Naive thymus-derived CD4-positive, alpha-beta T cell (primary cell): ENCODE data around the gene GABRR1. TPM values are rescaled to one million over a fixed set of nuclear protein-coding genes. Genes with fewer than 3 reads are reported as not detected.

Source experiments
- ATAC-seq: fragments of 150-1000 bp; cut with Tn5 transposase; 2 replicates; pipeline ENCODE4 v1.10.0; 2021; ENCODE audit warnings: mild to moderate bottlenecking, moderate library complexity
- CTCF ChIA-PET: fragments of 350-600 bp; sonication (Branson Sonifier 250); formaldehyde crosslinking; loops from one replicate; lab custom pipeline; 2021; ENCODE audit warnings: antibody characterized with exemption; lab: Charles Lee
- POLR2A ChIA-PET: fragments of 350-600 bp; sonication (Branson Sonifier 250); formaldehyde crosslinking; loops from one replicate; lab custom pipeline; 2021; ENCODE audit warnings: antibody characterized with exemption, inconsistent platforms; lab: Charles Lee
- DNase-seq, 9 donors: peaks; one replicate each; pipeline versions ENCODE4 v3.0.0 to v3.0.0-alpha.2; 2020 to 2022; ENCODE audit warnings: mixed read lengths in 1 of 9
- H3K27ac ChIP-seq: one replicate; pipeline ENCODE4 v1.7.0; 2013; ENCODE audit warnings: mild to moderate bottlenecking, low read depth, low read length, moderate library complexity
- H3K27me3 ChIP-seq, 2 donors: one replicate each; pipeline ENCODE4 v1.7.0; 2013; ENCODE audit warnings: low read length in 2 of 2, mild to moderate bottlenecking in 2 of 2, moderate library complexity in 2 of 2; ENCODE audit not compliant: control insufficient read depth in 2 of 2, insufficient read depth in 2 of 2
- H3K36me3 ChIP-seq, 3 experiments: 1 replicate in 2 of 3; 2 replicates in 1 of 3; pipeline ENCODE4 v1.7.0; 2013; ENCODE audit warnings: low read length in 3 of 3, mild to moderate bottlenecking in 3 of 3, moderate library complexity in 1 of 3; ENCODE audit not compliant: insufficient read depth in 3 of 3, control insufficient read depth in 2 of 3
- H3K4me1 ChIP-seq, 2 donors: one replicate each; pipeline ENCODE4 v1.7.0; 2013; ENCODE audit warnings: low read length in 2 of 2, mild to moderate bottlenecking in 2 of 2, moderate library complexity in 1 of 2; ENCODE audit not compliant: control insufficient read depth in 2 of 2, insufficient read depth in 2 of 2
- H3K4me3 ChIP-seq: 2 replicates; pipeline ENCODE4 v1.7.0; 2013; ENCODE audit warnings: mild to moderate bottlenecking, low read length
- H3K9me3 ChIP-seq, 3 experiments: 1 replicate in 2 of 3; 2 replicates in 1 of 3; pipeline ENCODE4 v1.7.0; 2013; ENCODE audit warnings: low read length in 3 of 3; ENCODE audit not compliant: control insufficient read depth in 2 of 3
- H3K27ac Mint-ChIP-seq, 9 donors: one replicate each; pipeline ENCODE4 v1.8.0; 2020 to 2022; ENCODE audit warnings: mixed read lengths in 9 of 9, mild to moderate bottlenecking in 8 of 9, moderate library complexity in 5 of 9, inconsistent platforms in 2 of 9
- H3K27me3 Mint-ChIP-seq, 5 donors: one replicate each; pipeline ENCODE4 v1.8.0; 2021 to 2022; ENCODE audit warnings: mixed read lengths in 5 of 5, mild to moderate bottlenecking in 1 of 5
- H3K36me3 Mint-ChIP-seq, 5 donors: one replicate each; pipeline ENCODE4 v1.8.0; 2020 to 2022; ENCODE audit warnings: mixed read lengths in 5 of 5, mild to moderate bottlenecking in 3 of 5, inconsistent platforms in 1 of 5
- H3K4me1 Mint-ChIP-seq, 7 donors: one replicate each; pipeline ENCODE4 v1.8.0; 2020 to 2022; ENCODE audit warnings: mixed read lengths in 7 of 7, mild to moderate bottlenecking in 3 of 7, inconsistent platforms in 1 of 7
- H3K4me3 Mint-ChIP-seq, 10 donors: one replicate each; pipeline ENCODE4 v1.8.0; 2020 to 2022; ENCODE audit warnings: mild to moderate bottlenecking in 10 of 10, mixed read lengths in 10 of 10, moderate library complexity in 6 of 10, inconsistent platforms in 2 of 10
- H3K9me3 Mint-ChIP-seq, 11 donors: one replicate each; pipeline ENCODE4 v1.8.0; 2020 to 2022; ENCODE audit warnings: mixed read lengths in 11 of 11, mild to moderate bottlenecking in 4 of 11, inconsistent platforms in 1 of 11, moderate library complexity in 1 of 11
- intact Hi-C, 2 donors: fragments of 100-400 bp; cut with micrococcal nuclease; formaldehyde crosslinking; loops; one replicate each; pipeline ENCODE4 v1.15.1; 2023
- polyA plus RNA-seq, 2 donors: library from polyadenylated mRNA; unstranded; fragments of 300-500 nt; fragmentation: Illumina TruSeq; gene quantifications; one replicate each; pipeline ENCODE4 v1.2.3, GENCODE V29; 2021
- total RNA-seq, 6 experiments: library from RNA in 5 of 6; stranded (reverse) in 5 of 6; gene quantifications; 1 replicate in 5 of 6; 2 replicates in 1 of 6; pipeline ENCODE4 v1.2.3 and lab custom pipeline; 2021 to 2026

The GABRR1 gene
- total and polyA plus RNA-seq, 7 experiments from 2014 or later: not detected

DNA sequence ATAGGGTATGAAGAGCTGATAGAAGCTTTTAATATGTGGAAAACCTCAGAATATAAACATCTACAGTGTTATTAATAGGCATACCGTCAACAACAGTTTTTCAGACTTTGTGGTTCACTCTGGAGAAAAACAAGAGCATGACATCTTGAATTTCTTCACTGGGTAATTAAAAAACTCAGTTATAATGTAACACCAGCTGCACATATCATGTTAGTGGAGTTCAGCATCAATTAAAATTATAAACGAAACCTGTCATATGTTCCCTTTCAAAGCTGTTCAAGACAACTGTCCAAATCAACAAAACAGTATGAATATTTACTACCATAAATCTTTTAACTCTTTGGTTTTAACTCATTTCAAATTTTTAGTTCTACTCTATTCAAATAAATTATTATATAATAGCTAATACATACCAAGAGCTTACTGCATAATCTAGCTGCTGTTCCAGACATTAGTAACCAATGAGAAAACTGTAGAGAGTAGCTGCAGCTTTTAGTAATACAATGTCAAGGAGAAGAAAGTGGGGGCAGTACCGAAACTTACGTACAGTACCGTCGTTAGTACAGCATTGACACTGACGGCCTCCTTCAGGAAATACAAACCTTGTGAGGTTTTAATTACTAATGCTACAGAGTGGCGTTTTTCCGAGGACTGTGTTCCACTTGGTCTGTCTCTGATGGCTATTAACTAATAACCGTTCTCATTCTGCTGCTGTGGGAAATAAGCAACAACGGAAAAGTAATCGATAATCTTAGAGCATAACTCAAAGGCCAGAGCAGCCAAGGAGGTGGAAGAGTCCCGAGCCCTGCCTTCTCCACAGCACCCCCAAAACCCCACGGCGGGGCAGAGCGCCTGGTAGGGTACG, 71.8 kb downstream of the GABRR1 start:
- H3K4me3 Mint-ChIP-seq: peak overlapping the region; percentile 86 to 99 (median 94)
- no peaks in the 10 kb centered on the region for H3K9me3 Mint-ChIP-seq
- Histone ChIP-seq H3K27me3 (no peaks in the 10 kb centered on the region), H3K4me1 (peaks cover 5 to 10% of the 10 kb centered on the region in 2 donors), H3K27ac (peak overlapping the region; percentile 73), H3K4me3 (peak overlapping the region; percentile 58), H3K36me3 (peaks cover 0 to 6% (median 0%) of the 10 kb centered on the region in 3 experiments), H3K9me3 (no peaks in the 10 kb centered on the region)
- peaks cover 0 to 14% (median 0%) of the 10 kb centered on the region in 5 donors for H3K27me3 Mint-ChIP-seq
- H3K4me1 Mint-ChIP-seq: peaks cover 16 to 39% (median 23%) of the 10 kb centered on the region in 7 donors
- ChIA-PET POLR2A (interaction anchor here (0.5 to 7.0 kb wide), 10 partner anchors 11 to 937 kb away, joined by 3 to 115 read pairs (median 4); partner anchors contain the start of gene PNRC1), CTCF (interaction anchor here (0.5 to 2.3 kb wide), 4 partner anchors 22 to 654 kb away, joined by 3 to 12 read pairs (median 6); no protein-coding TSS in a partner anchor)
- DNase-seq (peak in 6 of 9 donors; percentile 16 to 60 (median 50)), ATAC-seq (peak; percentile 83)
- peak overlapping the region; percentile 84 to 98 (median 95) for H3K27ac Mint-ChIP-seq
- intact Hi-C loops: loop anchor here (1.0 to 10.0 kb wide), 3 partner anchors 163 to 669 kb away; partner anchors contain the start of genes MDN1 (in 1 of the 2) and RNGTT (in 1 of the 2)
- H3K36me3 Mint-ChIP-seq: peaks cover 3 to 11% (median 6%) of the 10 kb centered on the region in 5 donors

- H3K27me3 ChIP-seq: no peaks in the 10 kb centered on the region
- ChIA-PET POLR2A (interaction anchor here (1.5 to 7.0 kb wide), 4 partner anchors 18 to 65 kb away, joined by 3 to 115 read pairs (median 6); partner anchors contain the start of gene PNRC1), CTCF (interaction anchor here (1.4 kb wide), 1 partner anchor 161 kb away, joined by 8 read pairs; no protein-coding TSS in a partner anchor)
- no peaks in the 10 kb centered on the region for H3K9me3 ChIP-seq
- H3K27ac ChIP-seq: no peak overlapping the region
- H3K4me3 ChIP-seq: no peak overlapping the region
- H3K36me3 ChIP-seq: peaks cover 0 to 6% (median 0%) of the 10 kb centered on the region in 3 experiments
- peaks cover 18 to 34% (median 23%) of the 10 kb centered on the region in 7 donors for H3K4me1 Mint-ChIP-seq
- H3K4me3 Mint-ChIP-seq: peak overlapping the region in 5 of 10 donors; percentile 17 to 86 (median 53)
- H3K27me3 Mint-ChIP-seq: peaks cover 0 to 14% (median 0%) of the 10 kb centered on the region in 5 donors
- peaks cover 5 to 10% of the 10 kb centered on the region in 2 donors for H3K4me1 ChIP-seq
- peaks cover 2 to 5% (median 4%) of the 10 kb centered on the region in 5 donors for H3K36me3 Mint-ChIP-seq
- H3K27ac Mint-ChIP-seq: peak overlapping the region in 3 of 9 donors; percentile 23 to 41 (median 35)
- no peaks in the 10 kb centered on the region for H3K9me3 Mint-ChIP-seq
- no peak for ATAC-seq
- no peak for DNase-seq
- intact Hi-C loops: loop anchor here in 1 of 2 donors (2.0 to 10.0 kb wide), 2 partner anchors 162 to 670 kb away; partner anchors contain the start of gene MDN1
These were observed 72.7 kb downstream of the GABRR1 start for GRCh38 chr6:89144354-89144906.

- DNase-seq: no peak
- ChIA-PET CTCF (no interaction called here), POLR2A (interaction anchor here (1.2 to 1.6 kb wide), 2 partner anchors 56 to 61 kb away, joined by 5 read pairs; no protein-coding TSS in a partner anchor)
- Mint-ChIP-seq H3K4me1 (peaks cover 0 to 11% (median 0%) of the 10 kb centered on the region in 7 donors), H3K4me3 (no peak overlapping the region), H3K27ac (no peak overlapping the region), H3K27me3 (peaks cover 0 to 14% (median 0%) of the 10 kb centered on the region in 5 donors), H3K9me3 (no peaks in the 10 kb centered on the region), H3K36me3 (no peaks in the 10 kb centered on the region)
- H3K27ac ChIP-seq: no peak overlapping the region
- intact Hi-C loops: loop anchor here in 1 of 2 donors (10.0 kb wide), 1 partner anchor 674 kb away; the partner anchor contains the start of gene MDN1
- no peaks in the 10 kb centered on the region for H3K4me1 ChIP-seq
- no peak for ATAC-seq
- no peaks in the 10 kb centered on the region for H3K9me3 ChIP-seq
- H3K36me3 ChIP-seq: no peaks in the 10 kb centered on the region
- H3K4me3 ChIP-seq: no peak overlapping the region
- H3K27me3 ChIP-seq: no peaks in the 10 kb centered on the region
These were observed 76.6 kb downstream of the GABRR1 start for GRCh38 chr6:89140347-89141156.

DNA sequence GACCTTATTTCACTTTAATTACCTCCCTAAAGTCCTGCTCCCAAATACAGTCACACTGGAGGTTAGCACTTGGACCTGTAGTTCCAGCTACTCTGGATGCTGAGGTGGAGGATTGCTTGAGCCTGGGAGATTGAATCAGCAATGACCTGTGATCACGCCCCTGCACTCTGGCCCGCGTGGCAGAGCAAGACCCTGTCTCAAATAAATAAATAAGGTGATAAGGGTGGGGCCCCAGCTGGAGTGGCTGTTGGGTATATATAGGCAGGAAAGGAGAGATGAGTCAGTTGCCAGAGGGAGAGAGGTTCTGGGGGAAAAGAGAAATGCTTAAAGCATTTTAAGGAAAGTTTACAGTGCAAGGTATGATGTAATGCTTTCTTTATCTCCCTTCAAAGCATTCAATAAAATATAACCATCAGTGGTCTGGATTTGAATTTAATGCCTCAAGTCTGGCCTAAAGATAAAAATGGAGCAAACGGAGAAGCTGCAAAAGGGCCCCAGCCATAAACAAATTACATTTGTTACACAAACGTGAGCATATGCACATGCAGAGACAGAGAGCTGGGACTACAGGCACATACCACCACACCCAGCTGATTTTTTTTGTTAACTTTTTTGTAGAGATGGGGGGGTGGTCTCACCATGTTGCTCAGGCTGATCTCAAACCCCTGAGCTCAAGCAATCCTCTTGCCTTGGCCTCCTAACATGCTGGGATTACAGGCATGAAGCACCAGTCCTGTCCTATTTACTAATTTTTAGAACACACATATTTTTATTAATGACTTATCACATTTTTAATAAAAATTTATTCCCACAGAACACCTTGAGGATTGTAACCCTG, 77.4 kb downstream of the GABRR1 start:
- Mint-ChIP-seq H3K4me3 (no peak overlapping the region), H3K36me3 (no peaks in the 10 kb centered on the region), H3K27me3 (peaks cover 0 to 12% (median 0%) of the 10 kb centered on the region in 5 donors), H3K4me1 (peaks cover 0 to 6% (median 0%) of the 10 kb centered on the region in 7 donors), H3K9me3 (no peaks in the 10 kb centered on the region), H3K27ac (peak overlapping the region in 1 of 9 donors; percentile 21)
- Histone ChIP-seq H3K9me3 (no peaks in the 10 kb centered on the region), H3K27ac (no peak overlapping the region), H3K36me3 (no peaks in the 10 kb centered on the region), H3K27me3 (no peaks in the 10 kb centered on the region), H3K4me1 (no peaks in the 10 kb centered on the region), H3K4me3 (no peak overlapping the region)
- ATAC-seq (no peak), DNase-seq (no peak)
- CTCF ChIA-PET: no interaction called here
- POLR2A ChIA-PET: interaction anchor here (1.6 kb wide), 1 partner anchor 56 kb away, joined by 5 read pairs; no protein-coding TSS in a partner anchor
- intact Hi-C loops: loop anchor here in 1 of 2 donors (1.0 to 10.0 kb wide), 2 partner anchors 9 to 675 kb away; partner anchors contain the start of gene MDN1

- H3K27me3 Mint-ChIP-seq: no peaks in the 10 kb centered on the region
- H3K27me3 ChIP-seq: no peaks in the 10 kb centered on the region
- no peaks in the 10 kb centered on the region for H3K9me3 Mint-ChIP-seq
- H3K4me1 ChIP-seq: no peaks in the 10 kb centered on the region
- ChIA-PET POLR2A (no interaction called here), CTCF (interaction anchor here (1.0 kb wide), 1 partner anchor 105 kb away, joined by 3 read pairs; no protein-coding TSS in a partner anchor)
- H3K27ac Mint-ChIP-seq: no peak overlapping the region
- no peak overlapping the region for H3K4me3 Mint-ChIP-seq
- DNase-seq (no peak), ATAC-seq (no peak)
- no peak overlapping the region for H3K27ac ChIP-seq
- no peaks in the 10 kb centered on the region for H3K36me3 ChIP-seq
- H3K9me3 ChIP-seq: no peaks in the 10 kb centered on the region
- intact Hi-C loops: no loop called here
- H3K36me3 Mint-ChIP-seq: no peaks in the 10 kb centered on the region
- no peak overlapping the region for H3K4me3 ChIP-seq
- H3K4me1 Mint-ChIP-seq: peaks cover 0 to 4% (median 0%) of the 10 kb centered on the region in 7 donors
These were observed 79.0 kb downstream of the GABRR1 start for GRCh38 chr6:89138173-89138572.
